GM18870 (cell line): Measurements from ENCODE around the gene FIGNL1.
A peak's percentile ranks its signal among the peaks of the same experiment; 100 is the strongest.
"Not testable (repeated sequence)": the region's sequence is repeated elsewhere in the genome, so short reads cannot be mapped to it uniquely, and the experiment has no call there.

Source experiments
- ATAC-seq: cut with Tn5 transposase; IDR thresholded peaks from one replicate; pipeline ENCODE4 v1.9.1; 2021; ENCODE audit warnings: moderate library complexity; ENCODE audit not compliant: unreplicated experiment

FIGNL1 gene

DNA sequence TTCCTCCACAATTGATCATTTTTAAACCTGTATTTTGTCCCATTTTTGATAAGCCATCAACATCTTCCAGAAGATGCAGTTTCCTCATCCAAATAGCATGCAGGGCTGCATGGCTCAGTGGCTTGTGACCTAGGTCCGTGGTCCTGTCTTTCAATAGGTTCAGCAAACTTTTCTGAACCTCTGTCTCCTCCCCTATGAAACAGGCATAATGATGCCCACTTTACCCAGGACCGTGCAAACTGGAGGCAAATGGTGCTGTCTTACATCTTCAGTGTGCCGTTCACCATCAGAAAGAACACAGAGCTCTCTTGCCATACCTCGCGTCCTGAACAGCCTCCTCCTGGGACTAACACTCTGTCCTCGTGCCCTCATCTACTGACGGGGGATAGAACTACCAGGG is 22.3 kb upstream of the FIGNL1 start:
- ATAC-seq, result no peak

DNA sequence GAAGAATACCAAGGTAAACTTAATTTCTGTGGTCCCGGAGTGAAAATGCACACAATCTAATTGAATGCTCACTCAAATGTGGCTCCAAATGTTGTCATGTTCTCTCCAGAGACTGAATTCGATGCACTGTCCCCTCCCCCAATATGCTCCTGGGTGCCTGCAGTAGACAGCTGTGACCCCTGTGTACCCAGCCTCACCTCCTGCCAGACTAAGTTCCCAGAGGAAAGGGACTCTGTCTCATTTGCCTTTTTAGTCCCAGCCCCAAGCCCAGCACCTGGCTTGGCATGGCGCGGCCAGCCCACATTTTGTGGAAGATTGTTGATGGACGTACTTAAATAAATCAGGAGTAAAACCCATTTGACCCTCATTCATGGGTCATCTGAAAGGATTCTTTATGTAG is 21.8 kb upstream of the FIGNL1 start:
- no peak for ATAC-seq

DNA sequence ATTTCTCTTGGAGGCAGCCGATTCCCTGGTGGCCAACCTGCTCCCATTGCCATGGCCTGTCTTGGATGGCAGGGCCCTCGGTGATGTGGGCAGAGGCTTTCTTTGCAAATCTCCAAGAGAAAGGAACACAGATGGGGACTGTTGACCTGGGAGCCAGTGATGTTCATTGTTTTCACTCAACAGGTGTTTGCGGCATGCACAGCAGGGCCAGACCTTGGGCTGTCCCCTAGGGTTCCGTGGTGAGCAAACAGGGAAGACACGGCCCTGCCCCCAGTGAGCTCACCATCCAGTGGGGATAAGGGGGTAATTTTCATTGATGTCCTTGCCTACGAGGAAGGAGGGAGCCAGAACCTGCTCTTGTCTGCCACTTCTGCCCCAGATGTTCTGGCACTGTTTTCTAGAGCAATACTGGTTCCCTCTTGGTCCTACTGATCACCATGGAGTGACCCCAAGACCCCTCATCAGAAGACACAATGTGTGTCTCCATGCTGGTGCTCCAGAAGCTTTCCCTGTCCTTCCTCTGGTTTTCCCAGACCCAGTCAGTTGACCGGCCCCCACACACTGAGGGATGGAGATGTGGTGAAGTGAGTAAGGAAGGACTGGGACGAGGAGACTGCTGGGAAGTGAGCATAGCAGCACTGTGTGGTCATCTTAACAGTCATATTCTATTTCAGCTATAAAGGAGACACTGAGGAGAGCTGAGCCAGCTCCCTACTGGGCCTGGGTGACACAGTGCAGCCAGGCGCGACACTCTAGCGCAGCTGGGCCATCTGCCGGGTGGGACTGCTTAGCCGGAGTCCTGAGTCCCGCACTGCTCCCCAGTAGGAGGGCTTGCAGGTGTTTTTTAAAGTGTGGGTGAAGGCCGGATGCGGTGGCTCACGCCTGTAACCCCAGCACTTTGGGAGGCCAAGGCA is 20.4 kb upstream of the FIGNL1 start:
- no peak for ATAC-seq

DNA sequence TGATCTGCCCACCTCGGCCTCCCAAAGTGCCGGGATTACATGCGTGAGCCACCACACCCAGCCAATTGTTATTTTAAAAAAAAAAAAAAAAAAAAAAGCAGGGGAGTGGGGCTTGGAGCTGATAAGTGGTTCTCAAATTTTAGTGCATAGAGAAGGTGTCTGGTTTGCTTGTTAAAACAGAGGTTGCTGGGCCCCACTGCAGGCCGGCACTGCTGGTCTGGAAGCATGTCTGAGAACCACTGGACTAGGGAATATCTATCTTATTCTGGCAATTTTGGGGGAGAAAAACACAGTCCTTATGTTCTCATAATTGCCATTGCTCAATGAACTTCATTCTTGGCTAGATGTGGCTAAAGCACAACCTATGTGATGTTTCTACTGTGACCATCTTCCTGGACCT is 19.0 kb upstream of the FIGNL1 start:
- no peak for ATAC-seq

DNA sequence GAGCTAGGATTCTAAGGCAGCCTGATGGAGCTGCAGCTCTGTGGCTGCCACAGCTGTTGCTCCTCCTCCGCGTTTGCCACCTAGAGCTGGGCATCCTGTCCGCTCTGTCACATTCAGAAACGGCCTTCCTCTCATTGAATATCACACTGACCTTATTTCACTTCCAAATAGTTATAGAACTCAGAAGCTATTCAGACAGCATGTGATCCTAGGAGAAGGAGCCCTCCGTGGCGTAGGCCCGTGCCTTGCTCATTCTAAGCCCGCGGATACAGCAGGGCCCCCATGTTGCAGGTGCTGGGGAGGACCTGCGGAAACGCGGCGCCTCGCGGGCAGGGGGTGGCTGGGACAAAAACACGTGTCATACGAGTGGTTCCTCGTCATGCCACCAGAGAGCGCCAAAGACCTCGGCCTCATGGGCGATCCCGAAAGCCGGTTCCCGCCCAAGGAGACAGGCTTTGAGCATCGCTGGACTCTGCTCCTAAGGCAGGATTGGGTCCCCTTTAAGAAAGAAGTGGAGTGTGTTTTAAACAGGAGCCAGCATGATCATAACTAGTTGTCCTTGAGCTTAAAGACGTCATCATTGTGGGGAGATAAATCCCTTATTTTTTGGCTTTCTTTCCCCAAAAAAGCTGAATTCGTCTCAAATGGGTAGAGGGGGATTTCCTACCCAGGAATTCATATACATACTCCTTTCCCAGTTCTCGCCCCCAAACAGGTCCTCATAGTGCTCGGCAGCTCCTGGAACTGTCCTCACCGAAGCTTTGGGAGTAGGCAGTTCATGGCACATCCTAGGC is 17.9 kb upstream of the FIGNL1 start:
- peak; percentile 67 for ATAC-seq

DNA sequence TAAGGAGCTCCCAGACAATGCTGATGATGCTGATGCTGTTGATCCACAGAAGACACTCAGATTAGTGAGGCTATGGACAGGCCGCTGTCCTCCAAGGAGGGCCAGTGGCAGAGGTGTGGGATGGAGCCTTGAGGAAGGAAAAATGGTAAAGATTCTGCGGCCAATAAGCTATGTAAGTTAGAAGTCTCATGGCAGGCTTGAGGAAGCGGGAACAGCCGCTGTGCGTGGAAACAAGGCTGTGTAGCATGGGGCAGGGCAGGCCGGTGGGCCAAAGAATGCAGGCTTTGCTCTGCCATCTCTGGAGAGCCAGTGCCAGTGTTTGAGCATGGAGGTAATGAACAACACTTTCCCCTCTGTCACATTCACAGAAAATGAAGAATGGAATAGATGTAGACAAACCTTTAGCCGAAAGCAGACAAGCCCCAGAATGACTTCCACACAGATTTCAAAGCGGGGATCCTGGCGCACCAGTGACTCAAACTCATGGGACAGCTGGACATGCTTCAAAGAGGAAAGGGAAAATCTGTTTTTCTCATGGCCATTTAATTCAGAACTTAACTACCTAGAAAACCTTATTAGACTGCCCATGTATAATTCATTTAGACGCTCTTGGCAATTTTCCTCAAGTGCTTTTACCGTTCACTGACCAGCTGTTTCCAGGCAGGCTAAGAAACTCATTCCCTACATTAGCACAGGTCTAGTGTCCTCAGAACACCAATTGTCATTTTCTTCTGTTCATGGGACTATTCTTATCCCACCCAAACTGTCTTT is 16.9 kb upstream of the FIGNL1 start:
- ATAC-seq, result no peak

DNA sequence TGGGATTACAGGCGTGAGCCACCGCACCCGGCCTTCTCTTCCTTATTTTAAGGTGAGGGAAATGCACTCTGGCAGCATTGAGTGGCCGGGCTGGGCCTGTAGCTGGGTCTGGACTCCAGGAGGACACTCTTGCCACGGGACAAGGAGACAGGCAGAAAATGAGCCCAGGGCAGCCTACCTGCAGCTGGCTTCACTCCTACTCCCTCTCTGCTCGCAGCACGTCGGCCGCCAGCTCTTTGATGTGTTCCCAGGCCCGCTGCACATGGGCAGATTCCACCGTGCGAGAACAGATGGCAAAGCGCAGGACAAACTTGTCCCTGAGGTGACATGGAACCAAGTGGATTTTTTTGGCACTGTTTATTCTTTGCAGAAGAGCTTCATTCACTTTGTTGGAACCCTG is 12.9 kb upstream of the FIGNL1 start:
- ATAC-seq, result no peak

DNA sequence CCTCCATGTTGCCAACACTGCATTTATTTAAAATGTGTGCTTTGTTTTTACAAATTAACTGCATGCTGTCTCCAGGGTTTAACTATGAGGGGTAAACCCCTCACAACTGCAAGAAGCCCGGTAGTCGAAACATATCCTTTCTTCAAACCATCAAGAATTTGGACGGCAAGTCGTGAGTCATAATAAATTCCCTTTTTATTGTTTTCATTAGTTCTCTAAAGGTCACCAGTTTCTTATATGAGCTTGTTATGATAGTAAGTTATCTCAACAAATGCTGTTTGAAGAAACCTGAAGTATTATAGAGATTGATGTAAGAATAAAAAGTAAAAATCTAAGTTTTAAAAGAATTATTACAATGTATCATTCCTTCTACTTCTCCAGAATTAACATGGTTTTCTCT is 12.2 kb upstream of the FIGNL1 start:
- ATAC-seq, result no peak

DNA sequence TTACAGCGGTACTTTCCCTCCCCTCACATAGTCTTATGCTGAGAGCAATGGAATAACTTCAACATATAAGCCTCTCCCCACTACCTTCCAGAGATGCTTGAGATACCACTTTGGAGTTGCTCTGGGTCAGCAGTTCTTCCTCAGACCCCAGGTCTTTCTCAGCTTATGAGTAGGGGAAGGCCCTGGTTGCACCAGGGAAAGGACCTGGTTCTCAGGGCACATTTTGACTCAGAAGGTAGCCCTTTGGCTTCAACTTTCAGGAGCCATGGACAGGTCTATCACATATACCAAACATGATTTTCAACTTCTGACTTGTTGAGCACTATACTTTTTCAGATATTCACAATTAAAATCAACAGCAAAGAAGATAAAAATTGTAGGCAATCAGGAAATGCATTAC is 11.5 kb upstream of the FIGNL1 start:
- no peak for ATAC-seq

DNA sequence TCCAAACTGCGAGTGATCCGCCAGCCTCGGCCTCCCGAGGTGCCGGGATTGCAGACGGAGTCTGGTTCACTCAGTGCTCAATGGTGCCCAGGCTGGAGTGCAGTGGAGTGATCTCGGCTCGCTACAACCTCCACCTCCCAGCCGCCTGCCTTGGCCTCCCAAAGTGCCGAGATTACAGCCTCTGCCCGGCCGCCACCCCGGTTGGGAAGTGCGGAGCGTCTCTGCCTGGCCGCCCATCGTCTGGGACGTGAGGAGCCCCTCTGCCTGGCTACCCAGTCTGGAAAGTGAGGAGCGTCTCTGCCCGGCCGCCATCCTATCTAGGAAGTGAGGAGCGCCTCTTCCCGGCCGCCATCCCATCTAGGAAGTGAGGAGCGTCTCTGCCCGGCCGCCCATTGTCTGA is 9.0 kb upstream of the FIGNL1 start:
- ATAC-seq, result not testable (repeated sequence)

DNA sequence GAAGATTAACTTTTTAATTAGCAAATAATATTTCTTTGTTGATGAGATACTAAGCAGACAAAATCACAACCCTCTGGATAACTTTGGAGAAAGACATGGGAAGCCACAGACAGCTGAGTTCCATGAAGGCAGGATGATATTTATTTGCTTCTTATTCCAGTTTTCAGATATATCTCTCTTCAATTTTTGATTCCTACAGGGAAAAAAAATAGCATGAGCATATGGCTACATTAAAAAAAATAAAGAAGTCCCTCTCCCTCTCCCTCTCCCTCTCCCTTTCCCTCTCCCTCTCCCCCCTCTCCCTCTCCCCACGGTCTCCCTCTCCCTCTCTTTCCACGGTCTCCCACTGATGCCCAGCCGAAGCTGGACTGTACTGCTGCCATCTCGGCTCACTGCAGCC is 8.5 kb upstream of the FIGNL1 start:
- not testable (repeated sequence) for ATAC-seq

DNA sequence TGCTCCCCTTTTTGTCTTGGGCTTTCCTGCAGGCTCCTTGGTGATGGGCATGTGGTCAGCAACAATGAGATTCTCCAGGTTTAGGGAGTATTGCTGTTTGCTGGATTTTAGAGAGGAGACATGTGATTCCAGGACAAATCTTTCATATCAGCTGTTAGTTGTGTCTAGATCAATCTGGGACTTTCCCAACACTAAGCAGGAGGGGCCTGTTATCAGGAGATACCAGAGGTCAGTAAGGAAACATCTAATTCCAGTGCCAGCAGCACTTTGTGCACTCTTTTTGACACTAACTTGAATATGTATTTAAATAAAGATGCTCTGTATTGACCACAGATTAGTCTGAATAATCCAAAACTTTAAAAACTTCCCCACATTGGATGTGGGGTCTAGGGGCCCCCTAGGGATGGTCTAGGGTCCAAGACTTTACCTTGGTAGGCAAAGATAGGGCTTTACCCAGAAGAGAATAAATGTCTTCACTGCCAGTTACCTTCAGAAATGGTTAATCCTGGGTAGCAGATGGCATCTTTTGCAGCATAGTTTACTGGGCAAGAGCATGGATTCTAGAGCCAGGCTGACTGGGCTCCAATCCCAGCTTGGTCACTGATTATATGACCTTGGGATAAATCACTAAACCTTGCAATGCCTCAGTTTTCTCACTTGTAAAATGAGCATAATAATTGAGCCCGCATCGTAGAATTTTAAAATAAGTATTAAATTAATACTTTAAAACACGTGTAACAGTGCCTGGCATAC is 6.4 kb upstream of the FIGNL1 start:
- no peak for ATAC-seq

DNA sequence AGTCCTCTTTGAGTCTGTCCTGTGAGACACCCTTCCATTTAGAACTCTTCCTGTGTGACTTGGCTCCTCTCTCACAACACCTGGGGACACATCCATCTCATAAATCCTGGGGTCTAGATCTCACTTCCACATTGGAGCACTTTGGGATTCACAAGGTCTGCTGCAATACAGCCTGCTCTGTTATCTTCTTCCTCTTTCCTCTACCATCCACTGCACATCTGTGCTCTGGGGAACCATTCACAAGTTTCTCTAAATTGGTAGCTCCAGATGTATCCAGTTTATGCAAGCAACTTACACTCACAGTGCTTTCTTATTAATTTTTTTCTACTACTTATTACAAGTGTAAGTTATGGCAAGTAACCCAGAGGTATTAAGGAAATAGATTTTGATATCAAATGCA is 5.5 kb upstream of the FIGNL1 start:
- no peak for ATAC-seq

DNA sequence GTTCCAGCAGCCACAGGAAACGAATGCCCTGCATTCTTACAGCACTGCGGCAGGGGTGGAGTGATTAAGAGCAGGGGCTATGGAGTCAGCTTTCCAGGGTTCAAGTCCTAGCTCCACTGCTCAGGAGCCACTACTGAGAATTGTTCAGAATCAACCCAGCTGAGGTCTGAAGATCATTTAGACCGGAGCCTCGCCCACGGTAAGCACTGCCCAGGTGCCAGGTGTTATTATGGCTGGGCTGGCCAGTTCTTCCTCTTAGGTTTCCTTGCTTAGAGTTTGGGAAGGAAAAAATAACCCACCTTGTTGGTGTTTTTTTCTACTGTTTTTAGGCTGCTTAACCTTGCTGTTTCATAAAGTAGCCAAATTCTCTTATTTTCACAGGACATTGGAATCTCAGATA is 4.8 kb upstream of the FIGNL1 start:
- ATAC-seq, result no peak

DNA sequence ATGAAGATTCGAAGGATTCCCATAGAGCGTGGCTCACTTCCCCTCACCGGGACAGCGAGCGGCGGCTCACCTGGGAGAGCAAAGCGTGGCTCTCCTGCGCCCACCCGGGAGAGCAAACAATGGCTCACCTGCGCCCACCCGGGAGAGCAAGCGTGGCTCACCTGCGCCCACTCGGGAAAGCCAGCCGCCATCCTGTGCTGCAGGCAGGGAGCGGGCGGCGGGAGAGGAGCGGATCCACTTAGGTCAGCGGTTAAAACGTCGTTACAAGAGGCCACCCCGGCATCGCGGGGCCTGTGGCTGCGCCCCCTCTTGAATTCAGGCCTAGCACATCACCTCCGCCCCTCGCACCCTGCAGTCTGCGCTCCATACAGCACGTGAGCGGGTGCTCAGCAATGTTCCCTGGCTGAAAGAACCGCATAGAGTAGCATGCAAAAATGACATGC is 461 bp upstream of the FIGNL1 start:
- peak; percentile 6 for ATAC-seq

DNA sequence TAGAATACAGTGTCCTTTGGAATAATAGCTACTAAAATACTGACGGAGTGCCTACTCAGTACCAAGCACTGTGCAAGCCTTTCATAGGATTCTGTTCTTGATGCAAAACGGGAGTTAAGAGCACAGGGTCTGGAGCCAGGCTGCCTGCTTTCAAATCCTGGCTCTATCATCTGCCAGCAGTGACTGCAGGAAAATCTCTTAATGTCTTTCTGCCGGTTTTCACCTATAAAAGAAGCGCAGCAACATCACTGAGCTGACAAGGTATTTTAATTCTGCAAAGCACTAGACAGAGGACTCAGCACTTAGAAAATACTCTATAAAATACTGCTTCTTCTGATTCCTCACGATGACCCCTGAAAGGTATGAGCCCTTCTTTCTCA is 659 bp downstream of the FIGNL1 start:
- ATAC-seq, result peak; percentile 2

DNA sequence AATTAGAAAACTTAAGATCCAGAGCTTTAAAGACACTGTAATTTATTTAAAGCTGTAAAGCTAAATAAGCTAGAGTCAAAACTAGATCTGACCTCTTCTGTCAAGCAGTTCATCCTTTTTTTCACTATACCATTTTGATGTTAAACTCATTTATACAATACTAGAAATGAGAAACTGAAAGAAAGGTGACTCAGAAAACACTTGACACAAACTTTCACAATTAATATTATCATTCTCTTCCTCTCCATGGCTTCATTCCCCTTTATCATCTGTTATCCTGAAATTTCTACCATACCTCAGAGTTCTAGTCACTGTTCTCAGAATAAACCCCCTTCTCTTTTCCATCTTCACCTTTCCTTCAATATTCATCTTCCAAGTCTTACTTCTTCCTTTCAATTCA is 1.3 kb downstream of the FIGNL1 start:
- peak; percentile 54 for ATAC-seq

DNA sequence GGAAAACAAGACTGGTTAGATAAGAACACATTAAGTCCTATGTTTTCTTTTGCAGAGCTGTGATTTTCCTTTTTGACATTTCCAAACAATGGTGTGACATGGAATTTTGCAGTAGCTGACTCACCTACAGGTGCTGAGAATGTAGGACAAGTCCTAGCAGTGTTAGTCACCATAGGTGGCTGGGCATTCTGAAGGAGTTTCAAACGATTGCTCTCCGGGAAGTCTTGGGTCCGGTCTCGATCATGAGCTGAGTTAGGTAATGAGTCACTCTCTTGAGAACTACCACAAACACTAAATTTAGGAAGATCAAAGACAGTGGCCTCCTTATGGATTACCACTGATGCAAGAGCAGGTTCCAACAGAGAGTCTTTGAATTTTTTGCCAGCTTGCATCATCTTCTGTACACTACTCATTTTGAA is 3.6 kb downstream of the FIGNL1 start:
- peak; percentile 70 for ATAC-seq

DNA sequence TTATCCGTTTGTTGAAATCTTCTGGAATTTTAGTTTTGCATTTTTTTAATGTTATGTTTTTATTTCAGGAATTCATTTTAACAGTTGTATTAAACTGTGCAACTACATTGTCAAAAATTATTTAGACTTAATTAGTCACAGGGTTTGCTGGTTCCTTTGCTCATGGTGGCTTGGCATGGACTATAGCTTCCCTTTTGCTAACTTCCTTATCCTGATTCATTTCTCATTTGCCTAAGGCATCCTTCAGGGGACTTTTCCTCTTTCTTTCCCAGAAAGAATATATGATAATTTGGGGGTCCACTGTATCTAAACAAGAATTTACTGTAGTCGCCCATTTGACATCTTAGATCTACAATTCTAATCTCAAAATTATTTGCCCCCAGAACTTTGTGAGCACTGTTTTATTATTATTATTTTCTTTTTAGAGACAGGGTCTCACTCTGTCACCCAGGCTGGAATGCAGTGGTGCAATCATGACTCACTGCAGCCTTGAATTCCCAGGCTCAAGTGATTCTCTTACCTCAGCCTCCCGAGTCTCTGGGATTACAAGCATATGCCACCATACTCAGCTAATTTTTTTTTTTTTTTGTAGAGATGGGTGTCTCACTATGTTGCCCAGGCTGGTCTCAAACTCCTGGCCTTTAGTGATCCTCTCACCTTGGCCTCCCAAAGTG is 13.9 kb downstream of the FIGNL1 start:
- no peak for ATAC-seq

DNA sequence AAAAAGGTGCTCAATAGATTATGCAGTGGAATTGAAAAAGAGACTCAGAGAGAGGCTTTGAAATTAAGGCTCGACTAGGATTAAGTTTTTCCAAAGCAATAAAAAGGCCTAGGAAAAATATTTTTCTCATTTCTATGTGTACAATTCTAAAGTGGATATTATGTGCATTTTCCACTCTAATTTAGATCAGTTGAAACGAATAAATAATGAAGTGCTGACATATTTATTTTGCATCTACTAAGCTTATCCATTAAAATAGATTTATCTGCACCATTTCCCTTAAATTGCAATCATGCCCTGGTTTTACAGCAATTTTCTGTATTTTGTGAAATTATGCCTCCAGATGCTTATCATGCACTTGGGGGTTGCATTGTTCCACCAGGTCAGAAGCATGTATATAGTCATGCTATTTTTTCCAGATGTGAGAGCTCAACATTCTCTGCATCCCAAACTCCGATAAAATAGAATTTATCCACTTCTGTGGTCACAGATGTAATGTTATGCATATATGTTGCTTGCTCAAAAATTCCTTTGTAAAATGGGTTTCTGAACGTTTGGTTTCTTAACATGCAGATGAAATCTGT is 18.3 kb downstream of the FIGNL1 start:
- ATAC-seq, result no peak
